Upper lobe of right lung (tissue), 1 donor: ENCODE results near the gene SYNDIG1. TPM values are rescaled to one million over a fixed set of nuclear protein-coding genes. Genes with fewer than 3 reads are reported as not detected.

Experiments used
- ATAC-seq: fragments of 200-7000 bp; cut with Tn5 transposase; one replicate; pipeline ENCODE4 v1.9.1; 2020; ENCODE audit warnings: mild to moderate bottlenecking, moderate library complexity
- DNase-seq: peaks from one replicate; pipeline ENCODE4 v3.0.0-alpha.2; 2020
- H3K27ac ChIP-seq: fragments of 200-600 bp; one replicate; pipeline ENCODE4 v1.8.0; 2022
- H3K27me3 ChIP-seq: fragments of 200-600 bp; one replicate; pipeline ENCODE4 v1.8.0; 2022; ENCODE audit warnings: mild to moderate bottlenecking
- H3K36me3 ChIP-seq: fragments of 200-600 bp; one replicate; pipeline ENCODE4 v1.8.0; 2022
- H3K4me1 ChIP-seq: fragments of 200-600 bp; one replicate; pipeline ENCODE4 v1.8.0; 2022
- H3K4me3 ChIP-seq: fragments of 200-600 bp; one replicate; pipeline ENCODE4 v1.8.0; 2022; ENCODE audit warnings: mild to moderate bottlenecking
- H3K9me3 ChIP-seq: fragments of 200-600 bp; one replicate; pipeline ENCODE4 v1.8.0; 2022
- intact Hi-C: fragments of 100-400 bp; cut with DNase I; formaldehyde crosslinking; loops from one replicate; pipeline ENCODE4 v1.11.0; 2022
- total RNA-seq: library from RNA; stranded (reverse); fragmentation: NEBNext Ultra II Directional; extraction: Animal tissue kit (Norgen Biotek cat#: 25700); gene quantifications from one replicate; pipeline ENCODE4 v1.2.1, GENCODE V29; 2021
- TF ChIP-seq, protein P1 (sequence below): fragments of 200-600 bp; IDR thresholded peaks from one replicate; pipeline ENCODE4 v1.8.0; 2022; ENCODE audit warnings: antibody characterized with exemption
- donor health status: DM: no; HTN: yes; CAD: no; lungs with severe emphysema.

The SYNDIG1 gene
- total RNA-seq, 1 donor from 2014 or later = not detected

GRCh38 chr20:24605937-24606455, 136.6 kb downstream of the SYNDIG1 start:
- no peak for ATAC-seq
- no peak overlapping the region for H3K27ac ChIP-seq
- no peaks in the 10 kb centered on the region for H3K9me3 ChIP-seq
- H3K27me3 ChIP-seq = no peaks in the 10 kb centered on the region
- DNase-seq = no peak
- H3K4me1 ChIP-seq = no peaks in the 10 kb centered on the region
- H3K36me3 ChIP-seq = no peaks in the 10 kb centered on the region
- H3K4me3 ChIP-seq = no peak overlapping the region
- intact Hi-C loops = no loop called here
- TF ChIP-seq, protein P1, sequence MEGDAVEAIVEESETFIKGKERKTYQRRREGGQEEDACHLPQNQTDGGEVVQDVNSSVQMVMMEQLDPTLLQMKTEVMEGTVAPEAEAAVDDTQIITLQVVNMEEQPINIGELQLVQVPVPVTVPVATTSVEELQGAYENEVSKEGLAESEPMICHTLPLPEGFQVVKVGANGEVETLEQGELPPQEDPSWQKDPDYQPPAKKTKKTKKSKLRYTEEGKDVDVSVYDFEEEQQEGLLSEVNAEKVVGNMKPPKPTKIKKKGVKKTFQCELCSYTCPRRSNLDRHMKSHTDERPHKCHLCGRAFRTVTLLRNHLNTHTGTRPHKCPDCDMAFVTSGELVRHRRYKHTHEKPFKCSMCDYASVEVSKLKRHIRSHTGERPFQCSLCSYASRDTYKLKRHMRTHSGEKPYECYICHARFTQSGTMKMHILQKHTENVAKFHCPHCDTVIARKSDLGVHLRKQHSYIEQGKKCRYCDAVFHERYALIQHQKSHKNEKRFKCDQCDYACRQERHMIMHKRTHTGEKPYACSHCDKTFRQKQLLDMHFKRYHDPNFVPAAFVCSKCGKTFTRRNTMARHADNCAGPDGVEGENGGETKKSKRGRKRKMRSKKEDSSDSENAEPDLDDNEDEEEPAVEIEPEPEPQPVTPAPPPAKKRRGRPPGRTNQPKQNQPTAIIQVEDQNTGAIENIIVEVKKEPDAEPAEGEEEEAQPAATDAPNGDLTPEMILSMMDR = no peak

DNA sequence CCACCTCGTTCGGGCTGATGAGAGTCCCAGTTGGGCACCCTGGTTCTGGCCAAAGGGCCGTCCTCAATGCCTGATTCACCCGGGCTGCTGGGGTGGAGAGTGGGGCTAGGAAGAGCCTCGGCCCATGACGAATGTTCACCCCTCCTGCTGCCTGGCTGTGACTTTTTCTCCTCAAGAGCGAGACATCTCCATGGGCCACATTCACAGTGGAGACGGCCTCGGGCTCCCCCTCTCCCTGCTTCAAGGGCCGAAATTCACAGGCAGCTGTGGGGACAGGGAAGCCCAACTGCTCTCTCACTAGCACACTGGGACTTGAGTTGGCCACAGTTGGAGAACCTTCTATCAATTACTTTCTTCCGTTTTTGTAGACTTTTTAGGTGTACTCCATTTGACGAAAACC, 138.0 kb downstream of the SYNDIG1 start:
- H3K4me1 ChIP-seq = no peaks in the 10 kb centered on the region
- no peaks in the 10 kb centered on the region for H3K36me3 ChIP-seq
- no peaks in the 10 kb centered on the region for H3K9me3 ChIP-seq
- H3K27ac ChIP-seq = no peak overlapping the region
- intact Hi-C loops = no loop called here
- H3K4me3 ChIP-seq = no peak overlapping the region
- no peak for DNase-seq
- H3K27me3 ChIP-seq = peaks cover 4% of the 10 kb centered on the region
- TF ChIP-seq, protein P1 = no peak
- ATAC-seq = no peak

GRCh38 chr20:24608926-24609667, 139.7 kb downstream of the SYNDIG1 start:
- DNase-seq = no peak

DNA sequence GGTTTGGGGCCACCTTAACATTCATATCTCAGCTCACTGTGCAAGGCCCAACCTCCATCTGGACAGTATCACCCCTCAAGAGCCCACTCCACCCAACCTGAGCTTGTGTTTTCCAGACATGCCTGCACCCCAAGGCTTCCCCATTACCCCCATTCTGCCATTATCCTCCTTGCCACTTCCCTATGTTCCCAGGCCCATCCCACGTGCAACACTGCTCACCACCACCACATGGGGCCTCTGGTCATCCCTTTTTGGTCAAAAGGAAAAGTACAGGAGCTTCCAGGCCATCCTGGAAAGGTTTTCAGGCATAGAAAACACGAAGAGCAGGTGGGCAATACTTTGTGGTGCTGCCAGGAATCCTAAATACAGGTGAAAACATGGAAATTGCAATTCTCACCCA, 140.3 kb downstream of the SYNDIG1 start:
- Histone ChIP-seq H3K4me3 (no peak overlapping the region), H3K27ac (no peak overlapping the region), H3K4me1 (no peaks in the 10 kb centered on the region), H3K27me3 (peaks cover 17% of the 10 kb centered on the region), H3K36me3 (no peaks in the 10 kb centered on the region), H3K9me3 (no peaks in the 10 kb centered on the region)
- ATAC-seq (no peak), DNase-seq (no peak)
- intact Hi-C loops = no loop called here
- TF ChIP-seq, protein P1 = no peak

More at GRCh38 chr20:24608926-24609667, 139.7 kb downstream of the SYNDIG1 start:
- TF ChIP-seq, protein P1 = no peak
- no peak for ATAC-seq
- H3K9me3 ChIP-seq = no peaks in the 10 kb centered on the region
- no peaks in the 10 kb centered on the region for H3K4me1 ChIP-seq
- intact Hi-C loops = no loop called here
- H3K27me3 ChIP-seq = peaks cover 17% of the 10 kb centered on the region
- H3K36me3 ChIP-seq = no peaks in the 10 kb centered on the region
- no peak overlapping the region for H3K27ac ChIP-seq
- no peak overlapping the region for H3K4me3 ChIP-seq

- DNase-seq (no peak), ATAC-seq (no peak)
- Histone ChIP-seq H3K9me3 (no peaks in the 10 kb centered on the region), H3K27ac (no peak overlapping the region), H3K4me3 (no peak overlapping the region), H3K27me3 (peaks cover 17% of the 10 kb centered on the region), H3K4me1 (no peaks in the 10 kb centered on the region), H3K36me3 (no peaks in the 10 kb centered on the region)
- TF ChIP-seq, protein P1 = no peak
- intact Hi-C loops = no loop called here
These were observed 141.1 kb downstream of the SYNDIG1 start for GRCh38 chr20:24610341-24611115.
